ENCODE results near the gene COPS7B. TPM values are rescaled to one million over a fixed set of nuclear protein-coding genes. Genes with fewer than 3 reads are reported as not detected.

Gene COPS7B
- polyA plus RNA-seq, 2 of the 4 experiments (the other 2 are of a cell fraction) = 34.3 to 54.9 TPM

- FAIRE-seq (no peak), DNase-seq (ENCODE audit: low read depth in 1 of 2, low spot score in 1 of 2) (no peak), ATAC-seq (no peak)
- H3K27ac ChIP-seq = no peak overlapping the region
- POLR2A ChIA-PET = no interaction called here
- H3K4me2 ChIP-seq = no peak overlapping the region
- 83% methylated on average over 2 of the region's 2 CpGs for WGBS (ENCODE audit: missing lambda C conversion rate)
- no peak overlapping the region for H3K4me3 ChIP-seq
- CTCF ChIA-PET = interaction anchor here (1.0 to 1.1 kb wide), 2 partner anchors 9 to 102 kb away, joined by 3 to 4 read pairs; no protein-coding TSS in a partner anchor
- TF ChIP-seq HOXB5 (CRISPR knock-in tag; IDR thresholded peaks at IDR 0.05) (no peak), POLR2A (IDR thresholded peaks at IDR 0.05; ENCODE audit: low read length) (no peak), FOXS1 (CRISPR knock-in tag; IDR thresholded peaks at IDR 0.05) (no peak), RARB (CRISPR knock-in tag; IDR thresholded peaks at IDR 0.05) (no peak)
- TF ChIP-seq, protein P1, sequence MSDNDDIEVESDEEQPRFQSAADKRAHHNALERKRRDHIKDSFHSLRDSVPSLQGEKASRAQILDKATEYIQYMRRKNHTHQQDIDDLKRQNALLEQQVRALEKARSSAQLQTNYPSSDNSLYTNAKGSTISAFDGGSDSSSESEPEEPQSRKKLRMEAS (IDR thresholded peaks at IDR 0.05) = no peak
- no peaks in the 10 kb centered on the region for H3K4me1 ChIP-seq
- H3K9me3 ChIP-seq = no peaks in the 10 kb centered on the region
These were observed 34.2 kb upstream of the COPS7B start for GRCh38 chr2:231752061-231752460.

GRCh38 chr2:231761735-231762134 is 24.5 kb upstream of the COPS7B start:
- POLR2A ChIA-PET = no interaction called here
- 89% methylated on average over 2 of the region's 2 CpGs for WGBS (ENCODE audit: missing lambda C conversion rate)
- CTCF ChIA-PET = interaction anchor here (0.7 to 2.0 kb wide), 3 partner anchors 39 to 51 kb away, joined by 4 to 6 read pairs (median 6); no protein-coding TSS in a partner anchor

GRCh38 chr2:231764124-231764523 is 22.1 kb upstream of the COPS7B start:
- Histone ChIP-seq H3K27ac (no peak overlapping the region), H3K4me3 (no peak overlapping the region), H3K4me2 (no peak overlapping the region), H3K9me3 (no peaks in the 10 kb centered on the region), H3K4me1 (peaks cover 4% of the 10 kb centered on the region; the same call in 1 of the 3 replicates)
- CTCF ChIA-PET = no interaction called here
- FAIRE-seq = no peak
- POLR2A ChIA-PET = no interaction called here
- no peak for DNase-seq (ENCODE audit: low read depth in 1 of 2, low spot score in 1 of 2)
- ATAC-seq = no peak
- TF ChIP-seq, protein P2, sequence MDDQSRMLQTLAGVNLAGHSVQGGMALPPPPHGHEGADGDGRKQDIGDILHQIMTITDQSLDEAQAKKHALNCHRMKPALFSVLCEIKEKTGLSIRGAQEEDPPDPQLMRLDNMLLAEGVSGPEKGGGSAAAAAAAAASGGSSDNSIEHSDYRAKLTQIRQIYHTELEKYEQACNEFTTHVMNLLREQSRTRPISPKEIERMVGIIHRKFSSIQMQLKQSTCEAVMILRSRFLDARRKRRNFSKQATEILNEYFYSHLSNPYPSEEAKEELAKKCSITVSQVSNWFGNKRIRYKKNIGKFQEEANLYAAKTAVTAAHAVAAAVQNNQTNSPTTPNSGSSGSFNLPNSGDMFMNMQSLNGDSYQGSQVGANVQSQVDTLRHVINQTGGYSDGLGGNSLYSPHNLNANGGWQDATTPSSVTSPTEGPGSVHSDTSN (IDR thresholded peaks at IDR 0.05) = no peak
- TF ChIP-seq MAFK (IDR thresholded peaks at IDR 0.05; ENCODE audit: partially characterized antibody) (no peak), FOSL2 (IDR thresholded peaks at IDR 0.05) (no peak), FOSL2 (CRISPR knock-in tag; IDR thresholded peaks at IDR 0.05) (no peak), NFE2L2 (conservative IDR thresholded peaks at IDR 0.05; ENCODE audit: low read length) (no peak), CBX8 (IDR thresholded peaks at IDR 0.05) (no peak), HOXA7 (CRISPR knock-in tag; IDR thresholded peaks at IDR 0.05) (no peak), RARB (CRISPR knock-in tag; IDR thresholded peaks at IDR 0.05) (no peak), RNF2 (IDR thresholded peaks at IDR 0.05; ENCODE audit: borderline replicate concordance, low read depth) (no peak), CHD2 (IDR thresholded peaks at IDR 0.05; ENCODE audit: low read length, partially characterized antibody) (no peak), HDAC2 (IDR thresholded peaks at IDR 0.05) (no peak)
- TF ChIP-seq, protein P3, sequence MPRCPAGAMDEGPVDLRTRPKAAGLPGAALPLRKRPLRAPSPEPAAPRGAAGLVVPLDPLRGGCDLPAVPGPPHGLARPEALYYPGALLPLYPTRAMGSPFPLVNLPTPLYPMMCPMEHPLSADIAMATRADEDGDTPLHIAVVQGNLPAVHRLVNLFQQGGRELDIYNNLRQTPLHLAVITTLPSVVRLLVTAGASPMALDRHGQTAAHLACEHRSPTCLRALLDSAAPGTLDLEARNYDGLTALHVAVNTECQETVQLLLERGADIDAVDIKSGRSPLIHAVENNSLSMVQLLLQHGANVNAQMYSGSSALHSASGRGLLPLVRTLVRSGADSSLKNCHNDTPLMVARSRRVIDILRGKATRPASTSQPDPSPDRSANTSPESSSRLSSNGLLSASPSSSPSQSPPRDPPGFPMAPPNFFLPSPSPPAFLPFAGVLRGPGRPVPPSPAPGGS (IDR thresholded peaks at IDR 0.05) = no peak

More at GRCh38 chr2:231761735-231762134, 24.5 kb upstream of the COPS7B start:
- no peak overlapping the region for H3K4me2 ChIP-seq
- FAIRE-seq (no peak), ATAC-seq (no peak), DNase-seq (ENCODE audit: low read depth in 1 of 2, low spot score in 1 of 2) (no peak)
- no peak overlapping the region for H3K4me3 ChIP-seq
- TF ChIP-seq MAFK (IDR thresholded peaks at IDR 0.05; ENCODE audit: partially characterized antibody) (no peak), ZSCAN20 (CRISPR knock-in tag; IDR thresholded peaks at IDR 0.05) (no peak), NFE2L2 (conservative IDR thresholded peaks at IDR 0.05; ENCODE audit: low read length) (no peak), BHLHE40 (IDR thresholded peaks at IDR 0.05; ENCODE audit: low read depth, low read length) (no peak), RNF2 (IDR thresholded peaks at IDR 0.05; ENCODE audit: borderline replicate concordance, low read depth) (no peak), EHF (CRISPR knock-in tag; IDR thresholded peaks at IDR 0.05) (no peak), FOXS1 (CRISPR knock-in tag; IDR thresholded peaks at IDR 0.05) (no peak), MYC (IDR thresholded peaks at IDR 0.05; ENCODE audit: borderline replicate concordance, low read length) (no peak), FOSB (CRISPR knock-in tag; IDR thresholded peaks at IDR 0.05) (no peak), EP300 (IDR thresholded peaks at IDR 0.05) (no peak), ZFP36 (IDR thresholded peaks at IDR 0.05; ENCODE audit: borderline replicate concordance, partially characterized antibody) (no peak), ZC3H11A (IDR thresholded peaks at IDR 0.05) (no peak), POLR2A (IDR thresholded peaks at IDR 0.05; ENCODE audit: low read length) (no peak), CBX2 (IDR thresholded peaks at IDR 0.05; ENCODE audit: borderline replicate concordance, low read depth) (no peak), NR3C1 (IDR thresholded peaks at IDR 0.05) (no peak)
- TF ChIP-seq, protein P4, sequence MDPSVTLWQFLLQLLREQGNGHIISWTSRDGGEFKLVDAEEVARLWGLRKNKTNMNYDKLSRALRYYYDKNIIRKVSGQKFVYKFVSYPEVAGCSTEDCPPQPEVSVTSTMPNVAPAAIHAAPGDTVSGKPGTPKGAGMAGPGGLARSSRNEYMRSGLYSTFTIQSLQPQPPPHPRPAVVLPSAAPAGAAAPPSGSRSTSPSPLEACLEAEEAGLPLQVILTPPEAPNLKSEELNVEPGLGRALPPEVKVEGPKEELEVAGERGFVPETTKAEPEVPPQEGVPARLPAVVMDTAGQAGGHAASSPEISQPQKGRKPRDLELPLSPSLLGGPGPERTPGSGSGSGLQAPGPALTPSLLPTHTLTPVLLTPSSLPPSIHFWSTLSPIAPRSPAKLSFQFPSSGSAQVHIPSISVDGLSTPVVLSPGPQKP (IDR thresholded peaks at IDR 0.05; ENCODE audit: low read depth, low read length) = no peak
- TF ChIP-seq, protein P5, sequence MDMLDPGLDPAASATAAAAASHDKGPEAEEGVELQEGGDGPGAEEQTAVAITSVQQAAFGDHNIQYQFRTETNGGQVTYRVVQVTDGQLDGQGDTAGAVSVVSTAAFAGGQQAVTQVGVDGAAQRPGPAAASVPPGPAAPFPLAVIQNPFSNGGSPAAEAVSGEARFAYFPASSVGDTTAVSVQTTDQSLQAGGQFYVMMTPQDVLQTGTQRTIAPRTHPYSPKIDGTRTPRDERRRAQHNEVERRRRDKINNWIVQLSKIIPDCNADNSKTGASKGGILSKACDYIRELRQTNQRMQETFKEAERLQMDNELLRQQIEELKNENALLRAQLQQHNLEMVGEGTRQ (IDR thresholded peaks at IDR 0.05) = no peak
- TF ChIP-seq, protein P6, sequence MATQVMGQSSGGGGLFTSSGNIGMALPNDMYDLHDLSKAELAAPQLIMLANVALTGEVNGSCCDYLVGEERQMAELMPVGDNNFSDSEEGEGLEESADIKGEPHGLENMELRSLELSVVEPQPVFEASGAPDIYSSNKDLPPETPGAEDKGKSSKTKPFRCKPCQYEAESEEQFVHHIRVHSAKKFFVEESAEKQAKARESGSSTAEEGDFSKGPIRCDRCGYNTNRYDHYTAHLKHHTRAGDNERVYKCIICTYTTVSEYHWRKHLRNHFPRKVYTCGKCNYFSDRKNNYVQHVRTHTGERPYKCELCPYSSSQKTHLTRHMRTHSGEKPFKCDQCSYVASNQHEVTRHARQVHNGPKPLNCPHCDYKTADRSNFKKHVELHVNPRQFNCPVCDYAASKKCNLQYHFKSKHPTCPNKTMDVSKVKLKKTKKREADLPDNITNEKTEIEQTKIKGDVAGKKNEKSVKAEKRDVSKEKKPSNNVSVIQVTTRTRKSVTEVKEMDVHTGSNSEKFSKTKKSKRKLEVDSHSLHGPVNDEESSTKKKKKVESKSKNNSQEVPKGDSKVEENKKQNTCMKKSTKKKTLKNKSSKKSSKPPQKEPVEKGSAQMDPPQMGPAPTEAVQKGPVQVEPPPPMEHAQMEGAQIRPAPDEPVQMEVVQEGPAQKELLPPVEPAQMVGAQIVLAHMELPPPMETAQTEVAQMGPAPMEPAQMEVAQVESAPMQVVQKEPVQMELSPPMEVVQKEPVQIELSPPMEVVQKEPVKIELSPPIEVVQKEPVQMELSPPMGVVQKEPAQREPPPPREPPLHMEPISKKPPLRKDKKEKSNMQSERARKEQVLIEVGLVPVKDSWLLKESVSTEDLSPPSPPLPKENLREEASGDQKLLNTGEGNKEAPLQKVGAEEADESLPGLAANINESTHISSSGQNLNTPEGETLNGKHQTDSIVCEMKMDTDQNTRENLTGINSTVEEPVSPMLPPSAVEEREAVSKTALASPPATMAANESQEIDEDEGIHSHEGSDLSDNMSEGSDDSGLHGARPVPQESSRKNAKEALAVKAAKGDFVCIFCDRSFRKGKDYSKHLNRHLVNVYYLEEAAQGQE (IDR thresholded peaks at IDR 0.05) = no peak
- H3K4me1 ChIP-seq = no peaks in the 10 kb centered on the region
- no peak overlapping the region for H3K27ac ChIP-seq
- H3K9me3 ChIP-seq = no peaks in the 10 kb centered on the region

All from A549 (cell line).